HepG2 (cell line): ENCODE results near the gene DPAGT1. TPM values are rescaled to one million over a fixed set of nuclear protein-coding genes. Genes with fewer than 3 reads are reported as not detected.

ENCODE experiments used
- ARID5B ChIP-seq: IDR thresholded peaks from 2 replicates; pipeline ENCODE4 v1.4.0; 2020; ENCODE audit warnings: mild to moderate bottlenecking, missing genetic modification reagents
- ARNTL ChIP-seq: sonication (generic); formaldehyde crosslinking; IDR thresholded peaks from 2 replicates; pipeline ENCODE4 v1.4.0; 2020; ENCODE audit warnings: mild to moderate bottlenecking, missing genetic modification reagents
- ATF7-NPFF ChIP-seq: sonication (generic); formaldehyde crosslinking; IDR thresholded peaks from 2 replicates; pipeline ENCODE4 v1.8.1; 2023; ENCODE audit warnings: mild to moderate bottlenecking, low read depth, missing genetic modification reagents, moderate library complexity
- FOXO4 ChIP-seq: sonication (generic); formaldehyde crosslinking; conservative IDR thresholded peaks from 2 replicates; pipeline ENCODE4 v1.8.1; 2023; ENCODE audit warnings: missing genetic modification reagents
- HOXA3 ChIP-seq: sonication (generic); formaldehyde crosslinking; IDR thresholded peaks from 2 replicates; pipeline ENCODE4 v1.5.0; 2020; ENCODE audit warnings: missing genetic modification reagents
- KLF11 ChIP-seq: IDR thresholded peaks from 2 replicates; pipeline ENCODE4 v1.6.1; 2016; ENCODE audit warnings: missing compliant biosample characterization
- NCOA1 ChIP-seq: sonication (generic); formaldehyde crosslinking; IDR thresholded peaks from 2 replicates; pipeline ENCODE4 v1.9.0; 2021; ENCODE audit warnings: missing genetic modification reagents
- PRDM15 ChIP-seq: sonication (generic); formaldehyde crosslinking; IDR thresholded peaks from 2 replicates; pipeline ENCODE4 v1.4.0; 2020; ENCODE audit warnings: missing genetic modification reagents
- REL ChIP-seq: sonication (generic); formaldehyde crosslinking; conservative IDR thresholded peaks from 2 replicates; pipeline ENCODE4 v1.8.0; 2022; ENCODE audit warnings: mild to moderate bottlenecking, missing genetic modification reagents, moderate library complexity
- RFXANK ChIP-seq: IDR thresholded peaks from 2 replicates; pipeline ENCODE4 v1.6.1; 2016
- SMAD3 ChIP-seq: sonication (generic); formaldehyde crosslinking; IDR thresholded peaks from 2 replicates; pipeline ENCODE4 v1.4.0; 2020; ENCODE audit warnings: missing genetic modification reagents
- TP53 ChIP-seq: sonication (generic); formaldehyde crosslinking; conservative IDR thresholded peaks from 2 replicates; pipeline ENCODE4 v1.4.0; 2020; ENCODE audit warnings: missing genetic modification reagents
- ZMYM4 ChIP-seq: sonication (generic); formaldehyde crosslinking; IDR thresholded peaks from 2 replicates; pipeline ENCODE4 v1.8.1; 2023; ENCODE audit warnings: mild to moderate bottlenecking, missing genetic modification reagents
- ZNF292 ChIP-seq: sonication (generic); formaldehyde crosslinking; IDR thresholded peaks from 2 replicates; pipeline ENCODE4 v1.8.1; 2022; ENCODE audit warnings: mild to moderate bottlenecking, low read depth, missing genetic modification reagents, borderline replicate concordance
- ZNF431 ChIP-seq: sonication (generic); formaldehyde crosslinking; IDR thresholded peaks from 2 replicates; pipeline ENCODE4 v1.9.0; 2022; ENCODE audit warnings: missing genetic modification reagents, low read depth, mild to moderate bottlenecking, borderline replicate concordance
- ZNF558 ChIP-seq: sonication (generic); formaldehyde crosslinking; IDR thresholded peaks from 2 replicates; pipeline ENCODE4 v1.9.0; 2022; ENCODE audit warnings: mild to moderate bottlenecking, missing genetic modification reagents, borderline replicate concordance
- ZNF740 ChIP-seq: sonication (generic); formaldehyde crosslinking; IDR thresholded peaks from 2 replicates; pipeline ENCODE4 v1.4.0; 2020; ENCODE audit warnings: missing genetic modification reagents
- polyA plus RNA-seq, 8 experiments: library from polyadenylated mRNA; depleted of rRNA in 3 of 8; stranded (reverse) in 7 of 8; unstranded in 1 of 8; fragments of >200 nt; fragmentation: Illumina TruSeq in 4 of 8; extraction: Trizol in 4 of 8; gene quantifications; 2 replicates each; pipeline versions ENCODE4 v1.2.1 to v1.2.3, GENCODE V29; 2011 to 2016; ENCODE audit warnings: low read depth in 4 of 8, missing spikeins in 1 of 8, mixed read lengths in 1 of 8; ENCODE audit not compliant: insufficient read depth in 1 of 8
- total RNA-seq, 5 experiments: library from RNA; depleted of rRNA; stranded (reverse); fragments of >200 nt; fragmentation: Illumina TruSeq; extraction: Trizol; gene quantifications; 2 replicates each; pipeline ENCODE4 v1.2.3, GENCODE V29; 2016; ENCODE audit warnings: low read depth in 1 of 5
- TF ChIP-seq, protein P1 (sequence below): IDR thresholded peaks from 2 replicates; pipeline ENCODE4 v1.6.1; 2016; ENCODE audit warnings: low read depth, control low read depth

DPAGT1 gene
- total and polyA plus RNA-seq, 2 of the 13 experiments (the other 11 are each of a cell fraction or from before 2014, with no cell fraction given): 37.6 to 70.7 TPM

DNA sequence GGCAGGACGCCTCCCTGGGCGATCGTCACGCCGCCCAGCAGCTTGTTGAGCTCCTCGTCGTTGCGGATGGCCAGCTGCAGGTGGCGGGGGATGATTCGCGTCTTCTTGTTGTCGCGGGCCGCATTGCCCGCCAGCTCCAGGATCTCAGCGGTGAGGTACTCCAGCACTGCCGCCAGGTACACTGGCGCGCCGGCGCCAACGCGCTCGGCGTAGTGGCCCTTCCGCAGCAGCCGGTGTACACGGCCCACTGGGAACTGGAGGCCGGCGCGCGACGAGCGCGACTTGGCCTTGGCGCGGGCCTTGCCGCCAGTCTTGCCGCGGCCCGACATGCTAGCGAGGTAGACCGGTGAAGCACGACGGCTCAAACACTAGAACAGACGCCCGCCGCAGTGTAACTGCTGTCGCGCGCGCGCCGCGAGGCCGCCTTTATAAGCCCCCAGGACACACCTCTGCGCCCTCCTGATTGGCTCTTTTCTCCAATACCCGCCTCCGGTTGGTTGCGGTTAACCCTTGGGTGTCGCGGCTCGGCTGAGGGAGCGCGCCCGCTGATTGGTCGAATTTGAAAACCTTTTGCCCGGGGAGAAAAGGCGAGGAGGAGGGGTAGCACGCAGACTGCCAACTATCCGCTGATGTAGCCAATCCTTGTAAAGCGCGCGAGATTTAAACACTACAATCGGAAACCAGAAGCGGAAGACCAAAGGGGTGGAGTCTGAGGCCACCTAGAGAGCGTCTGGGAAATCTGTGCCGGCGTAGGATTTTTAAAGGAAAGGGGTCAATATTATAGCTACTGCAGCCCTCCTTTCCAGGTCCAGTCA, 6.4 kb downstream of the DPAGT1 start (continued):
- peak; percentile 44; the same call in 1 of the 2 replicates for TF ChIP-seq SMAD3 (CRISPR knock-in tag)
- peak; percentile 75 for TF ChIP-seq NCOA1 (CRISPR knock-in tag)
- 0 out of 2 replicates have a peak, but pooled peaks have one; percentile 97 for TF ChIP-seq FOXO4 (CRISPR knock-in tag)
- peak; percentile 26; the same call in 1 of the 2 replicates for TF ChIP-seq PRDM15 (CRISPR knock-in tag)
- no peak for TF ChIP-seq KLF11 (CRISPR knock-in tag)
- TF ChIP-seq, protein P1, sequence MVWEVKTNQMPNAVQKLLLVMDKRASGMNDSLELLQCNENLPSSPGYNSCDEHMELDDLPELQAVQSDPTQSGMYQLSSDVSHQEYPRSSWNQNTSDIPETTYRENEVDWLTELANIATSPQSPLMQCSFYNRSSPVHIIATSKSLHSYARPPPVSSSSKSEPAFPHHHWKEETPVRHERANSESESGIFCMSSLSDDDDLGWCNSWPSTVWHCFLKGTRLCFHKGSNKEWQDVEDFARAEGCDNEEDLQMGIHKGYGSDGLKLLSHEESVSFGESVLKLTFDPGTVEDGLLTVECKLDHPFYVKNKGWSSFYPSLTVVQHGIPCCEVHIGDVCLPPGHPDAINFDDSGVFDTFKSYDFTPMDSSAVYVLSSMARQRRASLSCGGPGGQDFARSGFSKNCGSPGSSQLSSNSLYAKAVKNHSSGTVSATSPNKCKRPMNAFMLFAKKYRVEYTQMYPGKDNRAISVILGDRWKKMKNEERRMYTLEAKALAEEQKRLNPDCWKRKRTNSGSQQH: no peak
- peak; percentile 94 for TF ChIP-seq REL
- TF ChIP-seq ZNF431 (CRISPR knock-in tag): peak; percentile 65; the same call in 1 of the 2 replicates
- no peak; the same call in 1 of the 2 replicates for TF ChIP-seq ZNF558
- TF ChIP-seq ARNTL (CRISPR knock-in tag): 0 out of 2 replicates have a peak, but pooled peaks have one; percentile 27
- TF ChIP-seq RFXANK: 0 out of 2 replicates have a peak, but pooled peaks have one; percentile 65
- TF ChIP-seq TP53 (CRISPR knock-in tag): peak; percentile 49; the same call in 1 of the 2 replicates
- 0 out of 2 replicates have a peak, but pooled peaks have one; percentile 18 for TF ChIP-seq ZNF740 (CRISPR knock-in tag)
- TF ChIP-seq ATF7-NPFF: peak; percentile 82; the same call in 1 of the 2 replicates
- no peak for TF ChIP-seq ZNF292 (CRISPR knock-in tag)
- peak; percentile 66; the same call in 1 of the 2 replicates for TF ChIP-seq ARID5B (CRISPR knock-in tag)
- TF ChIP-seq ZMYM4: peak; percentile 98
- peak; percentile 73; the same call in 1 of the 2 replicates for TF ChIP-seq HOXA3 (CRISPR knock-in tag)
